IPS-11a (cell line): ENCODE results near the gene PTPDC1.

ENCODE experiments used
- H3K4me3 ChIP-seq: one replicate; pipeline ENCODE4 v1.5.1; 2013; ENCODE audit warnings: low read depth, low read length, control low read depth

PTPDC1 gene

GRCh38 chr9:94084314-94084713 is at the start of gene PTPDC1:
TSS of gene PTPDC1 (plus strand) at chr9:94084464. CDS start at chr9:94084531, 67 bp downstream.
- H3K4me3 ChIP-seq = no peak within 1 kb of the TSS

GRCh38 chr9:94034511-94034910 is 49.8 kb upstream of the PTPDC1 start:
- H3K4me3 ChIP-seq = no peak overlapping the region

GRCh38 chr9:94039786-94040185 is 44.5 kb upstream of the PTPDC1 start:
- no peak overlapping the region for H3K4me3 ChIP-seq

GRCh38 chr9:94042516-94043360 is 41.5 kb upstream of the PTPDC1 start:
- no peak overlapping the region for H3K4me3 ChIP-seq

GRCh38 chr9:94054716-94055115 is 29.5 kb upstream of the PTPDC1 start:
- H3K4me3 ChIP-seq = no peak overlapping the region

- no peak overlapping the region for H3K4me3 ChIP-seq
Measured at GRCh38 chr9:94056442-94056974, 27.8 kb upstream of the PTPDC1 start.

- H3K4me3 ChIP-seq = no peak overlapping the region
Measured at GRCh38 chr9:94057918-94058317, 26.3 kb upstream of the PTPDC1 start.

GRCh38 chr9:94061864-94062263 is 22.4 kb upstream of the PTPDC1 start:
- H3K4me3 ChIP-seq = no peak overlapping the region

GRCh38 chr9:94065535-94065961 is 18.7 kb upstream of the PTPDC1 start:
- no peak overlapping the region for H3K4me3 ChIP-seq

GRCh38 chr9:94068257-94068656 is 16.0 kb upstream of the PTPDC1 start:
- no peak overlapping the region for H3K4me3 ChIP-seq

- no peak overlapping the region for H3K4me3 ChIP-seq
Measured at GRCh38 chr9:94076557-94076956, 7.7 kb upstream of the PTPDC1 start.

GRCh38 chr9:94078086-94078485 is 6.2 kb upstream of the PTPDC1 start:
- no peak overlapping the region for H3K4me3 ChIP-seq

GRCh38 chr9:94079236-94079635 is 5.0 kb upstream of the PTPDC1 start:
- H3K4me3 ChIP-seq = no peak overlapping the region

GRCh38 chr9:94080249-94080648 is 4.0 kb upstream of the PTPDC1 start:
- no peak overlapping the region for H3K4me3 ChIP-seq

GRCh38 chr9:94081435-94081834 is 2.8 kb upstream of the PTPDC1 start:
- H3K4me3 ChIP-seq = no peak overlapping the region

GRCh38 chr9:94081864-94082463 is 2.3 kb upstream of the PTPDC1 start:
- H3K4me3 ChIP-seq = no peak overlapping the region

- no peak overlapping the region for H3K4me3 ChIP-seq
Measured at GRCh38 chr9:94082553-94082952, 1.7 kb upstream of the PTPDC1 start.

GRCh38 chr9:94082956-94083355 is 1.3 kb upstream of the PTPDC1 start:
- no peak overlapping the region for H3K4me3 ChIP-seq

- no peak overlapping the region for H3K4me3 ChIP-seq
Measured at GRCh38 chr9:94083384-94083783, 880 bp upstream of the PTPDC1 start.

- H3K4me3 ChIP-seq = no peak overlapping the region
Measured at GRCh38 chr9:94085062-94085639, 887 bp downstream of the PTPDC1 start.

- H3K4me3 ChIP-seq = no peak overlapping the region
Measured at GRCh38 chr9:94086486-94087345, 2.5 kb downstream of the PTPDC1 start.
